HEK293 (cell line): Measurements from ENCODE around the gene MACROD1.

Experiments
- CTCF ChIA-PET: fragments of 350-600 bp; formaldehyde crosslinking; extraction: SDS; loops from one replicate; lab custom pipeline; 2021; ENCODE audit warnings: antibody characterized with exemption; lab: Yijun Ruan, JAX
- POLR2A ChIA-PET: fragments of 300-600 bp; formaldehyde crosslinking; extraction: SDS; loops from one replicate; lab custom pipeline; 2020; ENCODE audit warnings: antibody characterized with exemption, inconsistent platforms; lab: Yijun Ruan, JAX
- H3K27ac ChIP-seq: fragments of 200-500 bp; sonication (Bioruptor generic); 2 replicates; pipeline ENCODE4 v1.5.1; 2014; ENCODE audit warnings: low read depth, low read length, control low read depth, inconsistent platforms; ENCODE audit errors: extremely low read depth
- H3K36me3 ChIP-seq, 2 experiments: fragments of 200-500 bp in 1 of 2; sonication (Bioruptor generic) in 1 of 2; 1 replicate in 1 of 2; 2 replicates in 1 of 2; pipeline ENCODE4 v1.5.1; 2014 to 2017; ENCODE audit warnings: inconsistent platforms in 2 of 2, low read length in 2 of 2; ENCODE audit not compliant: control insufficient read depth in 2 of 2, insufficient read depth in 1 of 2
- H3K4me1 ChIP-seq: fragments of 200-500 bp; sonication (Bioruptor generic); 2 replicates; pipeline ENCODE4 v1.5.1; 2014; ENCODE audit warnings: mild to moderate bottlenecking, low read length, inconsistent platforms; ENCODE audit not compliant: control insufficient read depth, insufficient read depth
- H3K4me3 ChIP-seq: 2 replicates; pipeline ENCODE4 v1.5.1; 2011; ENCODE audit warnings: low read depth, mild to moderate bottlenecking, control low read depth, low read length, moderate library complexity
- H3K9me3 ChIP-seq: fragments of 200-500 bp; sonication (Bioruptor generic); 2 replicates; pipeline ENCODE4 v1.5.1; 2014; ENCODE audit warnings: low read depth, low read length, inconsistent platforms; ENCODE audit not compliant: control insufficient read depth, insufficient read depth
- HIC1 ChIP-seq: fragments of 450-650 bp; formaldehyde crosslinking; IDR thresholded peaks from 2 replicates; pipeline ENCODE4 v1.5.1; 2016; ENCODE audit warnings: missing biosample characterization, missing genetic modification characterization
- IKZF3 ChIP-seq: fragments of 450-650 bp; IDR thresholded peaks from 2 replicates; pipeline ENCODE4 v1.5.0; 2018; ENCODE audit warnings: missing biosample characterization, mild to moderate bottlenecking, missing genetic modification characterization, moderate library complexity
- MYNN ChIP-seq: fragments of 450-650 bp; formaldehyde crosslinking; IDR thresholded peaks from 2 replicates; pipeline ENCODE4 v1.5.1; 2016; ENCODE audit warnings: missing biosample characterization, missing genetic modification characterization, borderline replicate concordance
- PATZ1 ChIP-seq: fragments of 450-650 bp; formaldehyde crosslinking; IDR thresholded peaks from 2 replicates; pipeline ENCODE4 v1.5.1; 2016; ENCODE audit warnings: missing biosample characterization, missing genetic modification characterization
- PRDM2 ChIP-seq: fragments of 450-650 bp; formaldehyde crosslinking; IDR thresholded peaks from 2 replicates; pipeline ENCODE4 v1.5.1; 2016; ENCODE audit warnings: missing biosample characterization, missing genetic modification characterization, borderline replicate concordance
- SP2 ChIP-seq: fragments of 450-650 bp; formaldehyde crosslinking; IDR thresholded peaks from 2 replicates; pipeline ENCODE4 v1.5.1; 2016; ENCODE audit warnings: missing biosample characterization, missing genetic modification characterization
- SP3 ChIP-seq: fragments of 450-650 bp; formaldehyde crosslinking; IDR thresholded peaks from 2 replicates; pipeline ENCODE4 v1.5.1; 2016; ENCODE audit warnings: missing biosample characterization, missing genetic modification characterization
- TRIM28 ChIP-seq: IDR thresholded peaks from 2 replicates; pipeline ENCODE4 v1.6.1; 2011; ENCODE audit warnings: low read length, control low read depth, borderline replicate concordance
- ZBTB20 ChIP-seq: fragments of 450-650 bp; formaldehyde crosslinking; IDR thresholded peaks from 2 replicates; pipeline ENCODE4 v1.5.1; 2016; ENCODE audit warnings: missing biosample characterization, missing genetic modification characterization
- ZBTB8A ChIP-seq: fragments of 450-650 bp; formaldehyde crosslinking; IDR thresholded peaks from 2 replicates; pipeline ENCODE4 v1.5.1; 2016; ENCODE audit warnings: missing biosample characterization, missing genetic modification characterization
- ZIC2 ChIP-seq: fragments of 450-650 bp; formaldehyde crosslinking; IDR thresholded peaks from 2 replicates; pipeline ENCODE4 v1.5.1; 2016; ENCODE audit warnings: missing biosample characterization, missing genetic modification characterization
- ZNF18 ChIP-seq: fragments of 450-650 bp; formaldehyde crosslinking; IDR thresholded peaks from 2 replicates; pipeline ENCODE4 v1.5.1; 2016; ENCODE audit warnings: missing biosample characterization, missing genetic modification characterization
- ZNF239 ChIP-seq: fragments of 450-650 bp; formaldehyde crosslinking; IDR thresholded peaks from 2 replicates; pipeline ENCODE4 v1.5.1; 2016; ENCODE audit warnings: missing biosample characterization, missing genetic modification characterization
- ZNF324 ChIP-seq: fragments of 450-650 bp; formaldehyde crosslinking; IDR thresholded peaks from 2 replicates; pipeline ENCODE4 v1.5.1; 2016; ENCODE audit warnings: missing biosample characterization, missing genetic modification characterization
- ZNF571 ChIP-seq: fragments of 450-650 bp; formaldehyde crosslinking; IDR thresholded peaks from 2 replicates; pipeline ENCODE4 v1.5.0; 2017; ENCODE audit warnings: missing biosample characterization, missing genetic modification characterization
- ZNF585B ChIP-seq: fragments of 450-650 bp; formaldehyde crosslinking; IDR thresholded peaks from 2 replicates; pipeline ENCODE4 v1.5.1; 2016; ENCODE audit warnings: missing biosample characterization, missing genetic modification characterization
- ZNF600 ChIP-seq: fragments of 450-650 bp; formaldehyde crosslinking; IDR thresholded peaks from 2 replicates; pipeline ENCODE4 v1.5.1; 2016; ENCODE audit warnings: missing biosample characterization, missing genetic modification characterization
- ZNF621 ChIP-seq: fragments of 450-650 bp; formaldehyde crosslinking; IDR thresholded peaks from 2 replicates; pipeline ENCODE4 v1.5.1; 2017; ENCODE audit warnings: missing biosample characterization, missing genetic modification characterization
- ZNF624 ChIP-seq: fragments of 450-650 bp; formaldehyde crosslinking; IDR thresholded peaks from 2 replicates; pipeline ENCODE4 v1.5.1; 2017; ENCODE audit warnings: missing biosample characterization, missing genetic modification characterization
- ZNF626 ChIP-seq: fragments of 450-650 bp; sonication (Bioruptor Pico); formaldehyde crosslinking; IDR thresholded peaks from 2 replicates; pipeline ENCODE4 v1.5.1; 2018; ENCODE audit warnings: missing biosample characterization, missing genetic modification characterization, inconsistent platforms
- ZXDB ChIP-seq: fragments of 450-650 bp; formaldehyde crosslinking; IDR thresholded peaks from 2 replicates; pipeline ENCODE4 v1.5.1; 2016; ENCODE audit warnings: missing biosample characterization, missing genetic modification characterization

MACROD1 gene

GRCh38 chr11:64164392-64165312 lies 1.3 kb downstream of the MACROD1 start:
- Histone ChIP-seq H3K9me3 (no peaks in the 10 kb centered on the region), H3K27ac (no peak overlapping the region), H3K4me3 (peak overlapping the region; percentile 59; the same call in 1 of the 2 replicates)
- no peak for TF ChIP-seq ZNF18 (tag by site-specific recombination)
- TF ChIP-seq SP3, result 0 out of 2 replicates have a peak, but pooled peaks have one; percentile 11
- TF ChIP-seq ZNF585B (tag by site-specific recombination), result no peak
- peak; percentile 39; the same call in 1 of the 2 replicates for TF ChIP-seq HIC1
- TF ChIP-seq ZNF324 (tag by site-specific recombination), result no peak
- TF ChIP-seq ZNF239 (tag by site-specific recombination), result no peak
- no peak for TF ChIP-seq TRIM28
- TF ChIP-seq ZNF600 (tag by site-specific recombination), result peak; percentile 61; the same call in 1 of the 2 replicates
- 0 out of 2 replicates have a peak, but pooled peaks have one; percentile 33 for TF ChIP-seq ZNF621 (tag by site-specific recombination)
- TF ChIP-seq ZNF624 (tag by site-specific recombination), result no peak
- TF ChIP-seq ZIC2 (tag by site-specific recombination), result peak; percentile 46; the same call in 1 of the 2 replicates
- TF ChIP-seq IKZF3 (tag by site-specific recombination), result 0 out of 2 replicates have a peak, but pooled peaks have one; percentile 34
- 0 out of 2 replicates have a peak, but pooled peaks have one; percentile 13 for TF ChIP-seq SP2 (tag by site-specific recombination)
- 0 out of 2 replicates have a peak, but pooled peaks have one; percentile 32 for TF ChIP-seq ZXDB (tag by site-specific recombination)
- peak; percentile 47 for TF ChIP-seq ZBTB20
- TF ChIP-seq ZBTB8A (tag by site-specific recombination), result peak; percentile 72
- 0 out of 2 replicates have a peak, but pooled peaks have one; percentile 44 for TF ChIP-seq PATZ1 (tag by site-specific recombination)
- TF ChIP-seq, all 188 proteins: peak for 11
- Histone ChIP-seq H3K36me3 (peaks cover 0 to 2% of the 10 kb centered on the region in 2 experiments; a peak in 1 of 3 replicates), H3K4me1 (0 out of 2 replicates have a peak, but pooled peaks cover 2% of the 10 kb centered on the region)
- ChIA-PET CTCF (interaction anchor here (0.5 to 0.9 kb wide), 5 partner anchors 14 to 1705 kb away, joined by 3 to 5 read pairs (median 4); no protein-coding TSS in a partner anchor), POLR2A (interaction anchor here (0.6 to 2.9 kb wide), 7 partner anchors 17 to 226 kb away, joined by 3 to 20 read pairs (median 4); partner anchors contain the start of genes COX8A, NAA40 and STIP1)

- Histone ChIP-seq H3K9me3 (no peaks in the 10 kb centered on the region), H3K4me3 (no peak overlapping the region), H3K36me3 (peaks cover 0 to 2% of the 10 kb centered on the region in 2 experiments; a peak in 1 of 3 replicates), H3K27ac (no peak overlapping the region), H3K4me1 (0 out of 2 replicates have a peak, but pooled peaks cover 2% of the 10 kb centered on the region)
- ChIA-PET CTCF (interaction anchor here (0.5 to 1.5 kb wide), 6 partner anchors 11 to 1235 kb away, joined by 3 to 8 read pairs (median 4); no protein-coding TSS in a partner anchor), POLR2A (interaction anchor here (0.6 to 1.1 kb wide), 3 partner anchors 18 to 225 kb away, joined by 3 to 5 read pairs (median 5); partner anchors contain the start of gene NAA40)
- no peak for TF ChIP-seq MYNN (tag by site-specific recombination)
- TF ChIP-seq ZNF626 (tag by site-specific recombination), result no peak
- TF ChIP-seq PRDM2 (tag by site-specific recombination), result no peak
- TF ChIP-seq ZNF571 (tag by site-specific recombination), result no peak
These were observed 2.0 kb downstream of the MACROD1 start for GRCh38 chr11:64163951-64164350.
